GM12872 (cell line): ENCODE data around the gene PTPRM.

Experiments used
- CTCF ChIP-seq: IDR thresholded peaks from 3 replicates; pipeline ENCODE4 v1.5.1; 2011; ENCODE audit warnings: low read depth, mild to moderate bottlenecking, low read length, moderate library complexity; ENCODE audit not compliant: insufficient read depth

Gene PTPRM

GRCh38 chr18:8277270-8277669 lies 710.2 kb downstream of the PTPRM start:
- TF ChIP-seq CTCF = no peak

- no peak for TF ChIP-seq CTCF
Measured at GRCh38 chr18:8279346-8279745, 712.2 kb downstream of the PTPRM start.

GRCh38 chr18:8279781-8280330 lies 712.7 kb downstream of the PTPRM start:
- TF ChIP-seq CTCF = no peak

- TF ChIP-seq CTCF = no peak
Measured at GRCh38 chr18:8283891-8284585, 716.9 kb downstream of the PTPRM start.

GRCh38 chr18:8286303-8286702 lies 719.2 kb downstream of the PTPRM start:
- no peak for TF ChIP-seq CTCF

GRCh38 chr18:8287196-8287885 lies 720.2 kb downstream of the PTPRM start:
- no peak for TF ChIP-seq CTCF

- no peak for TF ChIP-seq CTCF
Measured at GRCh38 chr18:8288472-8289195, 721.5 kb downstream of the PTPRM start.
